Ovary (tissue), 9 donors: ENCODE measurements around the gene CTSV. TPM values are rescaled to one million over a fixed set of nuclear protein-coding genes. Genes with fewer than 3 reads are reported as not detected.
"Not testable (repeated sequence)": the region's sequence is repeated elsewhere in the genome, so short reads cannot be mapped to it uniquely, and the experiment has no call there.

Experiments used
- DNase-seq, 5 donors: peaks; one replicate each; pipeline ENCODE4 v3.0.0-alpha.2; 2019 to 2020
- H3K27ac ChIP-seq, 2 donors: fragments of 200-600 bp; one replicate each; pipeline versions ENCODE4 v1.5.1 to v1.8.0; 2019 to 2022
- H3K27me3 ChIP-seq: fragments of 200-600 bp; one replicate; pipeline ENCODE4 v1.8.0; 2022
- H3K36me3 ChIP-seq: fragments of 200-600 bp; sonication (generic); one replicate; pipeline ENCODE4 v1.5.1; 2019
- H3K4me1 ChIP-seq: one replicate; pipeline ENCODE4 v1.8.1; 2013; ENCODE audit warnings: mild to moderate bottlenecking, moderate library complexity; ENCODE audit not compliant: insufficient read depth
- H3K4me3 ChIP-seq: fragments of 200-600 bp; sonication (generic); one replicate; pipeline ENCODE4 v1.5.1; 2017
- H3K9me3 ChIP-seq, 2 donors: fragments of 200-600 bp in 1 of 2; sonication (generic) in 1 of 2; one replicate each; pipeline versions ENCODE4 v1.5.1 to v1.8.1; 2013 to 2019; ENCODE audit warnings: mild to moderate bottlenecking in 1 of 2, moderate library complexity in 1 of 2
- CTCF ChIP-seq, 3 donors: fragments of 450-650 bp in 2 of 3; fragments of 200-600 bp in 1 of 3; IDR thresholded peaks; one replicate each; pipeline versions ENCODE4 v1.5.1 to v1.8.0; 2016 to 2022; ENCODE audit warnings: antibody characterized with exemption in 3 of 3, mild to moderate bottlenecking in 1 of 3
- EP300 ChIP-seq: sonication (generic); formaldehyde crosslinking; IDR thresholded peaks from one replicate; pipeline ENCODE4 v1.6.1; 2017; ENCODE audit warnings: antibody characterized with exemption
- POLR2A ChIP-seq: fragments of 450-650 bp; IDR thresholded peaks from one replicate; pipeline ENCODE4 v1.6.1; 2017; ENCODE audit warnings: antibody characterized with exemption, mild to moderate bottlenecking, moderate library complexity
- WGBS, 3 donors: extraction: QIAGEN DNeasy Blood & Tissue Kit in 1 of 3; methylation state at CpG; one replicate each; pipeline versions ENCODE4 v1.1.5 to v1.1.7; 2013 to 2017; 5-methylcytosine and 5-hydroxymethylcytosine counted together
- intact Hi-C, 4 donors: fragments of 100-400 bp; cut with DNase I; formaldehyde crosslinking; loops; one replicate each; pipeline versions ENCODE4 v1.11.0 to v1.15.1; 2022 to 2023
- polyA plus RNA-seq, 2 donors: library from polyadenylated mRNA; stranded (reverse); fragments of 200-250 nt in 1 of 2; fragments of 350-450 nt in 1 of 2; fragmentation: Illumina TruSeq in 1 of 2; extraction: RNeasy Lipid Tissue Mini Kit (QIAGEN cat#74804) in 1 of 2; gene quantifications; one replicate each; pipeline ENCODE4 v1.2.3, GENCODE V29; 2013 to 2014
- total RNA-seq, 7 donors: library from RNA; depleted of rRNA in 2 of 7; stranded (reverse); fragments of >200 nt in 2 of 7; fragmentation: NEBNext Ultra II Directional in 3 of 7; extraction: Animal tissue kit (Norgen Biotek cat#: 25700) in 3 of 7; gene quantifications; one replicate each; pipeline versions ENCODE4 v1.1.0 to v1.2.4, GENCODE V29; 2016 to 2023
- donor health status: DM: no; HTN: no; CAD: no; lungs with moderate emphysema.
- donor health status: DM: no; HTN: no; CAD: no.
- donor health status: Bipolar disorder and iron deficiency.
- donor health status: DM: yes; HTN: yes; CAD: no.
- donor health status: DM: no; HTN: no; CAD: no.
- donor health status: DM: yes; HTN: yes; CAD: no.

Gene CTSV
- total and polyA plus RNA-seq, 9 donors, result 0.30 to 6.4 (median 1.1) TPM; not detected in 3

DNA sequence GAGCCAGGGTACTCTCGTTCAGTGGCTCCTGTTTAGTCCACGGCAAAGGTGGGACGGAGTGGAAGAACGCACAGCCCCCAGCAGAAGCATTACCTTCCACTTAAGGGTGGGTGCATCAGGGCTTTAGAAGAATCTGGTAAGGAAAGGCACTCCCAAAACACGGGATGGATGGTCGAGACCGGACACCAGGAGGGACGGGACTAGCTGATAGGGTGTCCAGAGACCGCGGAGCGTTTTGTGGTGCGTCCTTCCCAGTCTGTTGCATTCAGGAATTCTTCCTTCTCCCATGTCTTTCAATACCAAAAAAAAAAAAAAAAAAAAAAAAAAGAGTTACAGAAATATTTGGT is 545 bp upstream of the CTSV start:
- no peak overlapping the region for H3K27ac ChIP-seq
- peak overlapping the region; percentile 39 for H3K4me3 ChIP-seq
- H3K36me3 ChIP-seq, result no peaks in the 10 kb centered on the region
- peak in 1 of 5 donors; percentile 19 for DNase-seq
- no peaks in the 10 kb centered on the region for H3K27me3 ChIP-seq
- H3K9me3 ChIP-seq, result no peaks in the 10 kb centered on the region
- WGBS, 3 donors, result 0 to 2% (median 1%) methylated on average over 12 of the region's 12 CpGs
- intact Hi-C loops, result no loop called here
- TF ChIP-seq CTCF (IDR thresholded peaks at IDR 0.05) (no peak), POLR2A (no peak), EP300 (no peak)
- peaks cover 5% of the 10 kb centered on the region for H3K4me1 ChIP-seq

GRCh38 chr9:97023505-97023904 is 15.4 kb downstream of the CTSV start:
- H3K9me3 ChIP-seq, H3K27me3 ChIP-seq, intact Hi-C loops, DNase-seq, H3K27ac ChIP-seq, H3K4me1 ChIP-seq, H3K36me3 ChIP-seq, H3K4me3 ChIP-seq: not testable (repeated sequence)
- 67 to 77% (median 73%) methylated on average over 1 of the region's 1 CpG for WGBS, 3 donors

DNA sequence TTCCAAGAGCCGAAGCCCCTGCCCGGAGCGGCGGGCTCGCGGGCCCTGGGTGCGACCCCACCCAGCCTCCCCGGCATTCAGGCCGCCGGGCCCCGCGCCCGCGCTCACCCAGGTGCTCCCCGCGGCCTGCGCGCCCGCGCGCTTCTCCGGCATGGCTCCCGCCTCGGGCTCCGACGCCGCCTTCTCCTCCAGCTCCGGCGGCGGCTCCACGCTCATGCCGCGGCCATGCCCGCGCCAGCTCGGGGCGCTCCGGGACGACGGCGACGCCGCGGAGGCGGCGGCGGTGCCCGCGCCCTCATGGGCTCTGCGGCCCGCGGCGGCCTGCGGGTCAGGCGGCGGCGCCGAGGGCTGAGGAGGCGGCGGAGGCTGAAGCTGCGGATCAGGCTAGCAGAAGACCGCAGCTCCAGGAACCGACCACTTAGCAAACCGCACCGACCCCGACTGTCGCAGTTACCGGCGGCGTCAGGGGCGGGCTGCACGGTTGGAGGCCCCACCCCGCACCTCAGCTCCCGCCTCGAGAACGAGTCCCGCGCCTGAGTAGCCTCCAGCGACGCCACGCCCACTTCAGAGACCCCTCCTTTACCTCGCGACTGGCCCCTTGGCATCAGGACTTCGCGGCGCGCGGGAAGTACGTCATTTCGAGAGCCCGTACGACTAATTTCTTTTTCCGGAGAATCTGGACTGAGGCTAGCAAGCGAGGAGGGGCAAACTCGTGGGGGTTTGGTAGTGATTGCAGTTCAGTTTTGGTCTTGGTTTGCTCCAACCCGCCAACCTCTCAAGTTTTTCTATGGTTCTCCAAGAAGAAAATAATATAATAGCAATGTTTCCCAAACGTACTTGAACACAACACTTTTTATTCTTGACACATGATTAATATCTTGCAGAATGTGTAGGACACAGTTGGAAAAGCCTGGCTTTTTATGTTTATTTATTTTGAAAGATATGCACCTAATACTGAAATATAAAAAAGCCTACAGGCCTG is 25.5 kb downstream of the CTSV start:
- peak; percentile 50 to 81 (median 71) for DNase-seq
- 0 to 1% (median 0%) methylated on average over 33 to 93 of the region's 97 CpGs for WGBS, 3 donors
- H3K36me3 ChIP-seq, H3K27me3 ChIP-seq, H3K9me3 ChIP-seq, intact Hi-C loops, H3K4me1 ChIP-seq: not testable (repeated sequence)
- Histone ChIP-seq H3K4me3 (peak overlapping the region; percentile 64), H3K27ac (peak overlapping the region; percentile 66 to 69)
- TF ChIP-seq POLR2A, result peak; percentile 48

GRCh38 chr9:97012617-97013016 is 26.3 kb downstream of the CTSV start:
- H3K36me3 ChIP-seq, intact Hi-C loops, H3K4me1 ChIP-seq, H3K27me3 ChIP-seq, H3K9me3 ChIP-seq: not testable (repeated sequence)
- peak in 1 of 5 donors; percentile 17 for DNase-seq
- peak overlapping the region; percentile 64 for H3K4me3 ChIP-seq
- 0 to 2% (median 0%) methylated on average over 14 to 18 of the region's 18 CpGs for WGBS, 3 donors
- peak overlapping the region in 1 of 2 donors; percentile 69 for H3K27ac ChIP-seq

- intact Hi-C loops, H3K27ac ChIP-seq, H3K36me3 ChIP-seq, H3K4me1 ChIP-seq, H3K27me3 ChIP-seq, H3K4me3 ChIP-seq, DNase-seq, H3K9me3 ChIP-seq: not testable (repeated sequence)
These were observed 36.7 kb downstream of the CTSV start for GRCh38 chr9:97002195-97002594.

DNA sequence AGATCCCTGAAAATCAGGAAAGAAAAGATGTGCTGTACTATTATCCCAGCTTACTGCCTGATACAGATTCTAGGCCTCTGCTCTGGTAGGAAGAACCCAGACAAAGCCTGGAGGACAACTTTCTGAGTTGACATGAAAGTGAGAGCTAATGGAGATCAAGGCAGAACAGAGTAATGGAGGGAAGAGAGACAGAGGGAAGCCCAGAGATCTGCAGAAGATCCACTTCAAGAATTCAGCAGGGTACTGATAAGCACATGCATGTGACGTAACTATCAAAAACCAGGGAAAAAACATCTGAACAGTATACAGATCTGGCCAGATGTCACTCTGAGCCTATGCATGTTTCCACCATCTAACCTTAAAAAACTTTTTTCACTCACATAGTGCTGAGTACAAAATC is 37.6 kb downstream of the CTSV start:
- H3K4me1 ChIP-seq, intact Hi-C loops, H3K27me3 ChIP-seq, H3K9me3 ChIP-seq, DNase-seq, H3K4me3 ChIP-seq, H3K36me3 ChIP-seq, H3K27ac ChIP-seq: not testable (repeated sequence)
- WGBS, 3 donors, result 79 to 88% (median 85%) methylated on average over 1 of the region's 1 CpG

DNA sequence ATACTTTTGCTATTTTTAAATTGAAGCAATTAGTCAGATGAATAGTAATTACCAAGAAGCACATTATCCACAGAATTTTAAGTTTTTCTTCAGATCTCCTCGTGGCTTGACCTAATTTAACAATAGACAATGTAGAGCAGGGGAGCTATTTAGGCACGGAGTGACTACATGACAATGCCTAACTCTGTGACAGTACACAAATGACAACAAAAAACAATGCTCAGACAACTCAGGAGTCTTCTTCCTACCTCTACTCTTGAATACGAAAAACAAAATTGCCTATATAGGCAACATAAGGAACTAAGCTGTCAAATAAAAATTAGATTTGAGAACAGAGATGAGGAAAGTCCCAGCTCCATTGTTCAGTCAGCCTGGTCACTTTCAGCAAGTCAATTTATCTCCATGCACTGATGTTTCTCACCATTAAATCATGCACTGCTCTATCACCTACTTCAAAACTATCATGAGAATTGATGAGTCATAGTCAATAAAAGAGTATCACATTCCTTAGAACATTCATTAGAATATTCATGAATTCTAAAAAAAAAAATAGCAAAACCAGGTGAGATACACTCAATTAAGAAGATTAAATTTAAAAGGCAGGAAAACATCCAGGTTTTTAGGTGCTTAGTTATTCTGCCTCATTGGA is 38.7 kb downstream of the CTSV start:
- WGBS, 3 donors, result 94 to 97% (median 96%) methylated on average over 3 of the region's 3 CpGs
- H3K36me3 ChIP-seq, intact Hi-C loops, DNase-seq, H3K4me1 ChIP-seq, H3K27ac ChIP-seq, H3K9me3 ChIP-seq, H3K27me3 ChIP-seq, H3K4me3 ChIP-seq: not testable (repeated sequence)

GRCh38 chr9:96999733-97000132 is 39.2 kb downstream of the CTSV start:
- H3K27me3 ChIP-seq, H3K9me3 ChIP-seq, H3K4me1 ChIP-seq, H3K36me3 ChIP-seq, intact Hi-C loops, H3K4me3 ChIP-seq, H3K27ac ChIP-seq, DNase-seq: not testable (repeated sequence)
- 92 to 98% (median 93%) methylated on average over 1 of the region's 1 CpG for WGBS, 3 donors

DNA sequence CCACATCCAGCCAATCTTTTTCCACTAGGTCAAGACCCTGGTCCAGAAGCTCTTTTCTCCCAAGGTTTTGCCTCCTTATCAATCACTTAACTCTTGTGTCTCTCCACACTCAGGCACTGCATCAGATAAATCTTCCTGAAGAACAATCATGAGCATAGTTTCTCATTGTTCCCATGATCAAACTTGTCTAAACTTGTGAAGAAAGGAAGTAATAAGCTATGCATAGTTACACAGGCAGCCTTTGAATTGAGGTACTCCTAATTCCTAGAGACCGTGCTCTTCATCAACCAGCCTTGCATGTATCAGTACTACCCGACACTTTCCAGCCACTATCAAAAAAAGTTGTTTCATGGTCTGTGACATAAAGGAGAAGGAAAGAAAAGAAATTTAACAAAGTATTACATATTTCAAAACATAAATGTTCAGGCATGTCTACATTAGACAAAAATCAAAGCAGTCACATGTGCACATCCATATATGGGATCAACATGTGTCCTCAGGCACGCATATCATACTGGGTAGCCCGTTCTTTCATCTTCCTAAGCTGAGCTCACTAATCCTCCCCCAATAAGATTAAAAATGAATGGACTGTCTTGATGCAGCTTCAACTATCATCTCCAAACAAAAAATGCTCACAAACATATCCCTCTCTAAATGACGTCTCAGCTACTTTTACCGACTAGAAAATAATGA is 41.8 kb downstream of the CTSV start:
- H3K36me3 ChIP-seq, H3K27me3 ChIP-seq, H3K4me1 ChIP-seq, H3K4me3 ChIP-seq, H3K9me3 ChIP-seq, H3K27ac ChIP-seq, DNase-seq, intact Hi-C loops: not testable (repeated sequence)
- WGBS, 3 donors, result 76 to 89% (median 87%) methylated on average over 5 to 6 of the region's 6 CpGs

DNA sequence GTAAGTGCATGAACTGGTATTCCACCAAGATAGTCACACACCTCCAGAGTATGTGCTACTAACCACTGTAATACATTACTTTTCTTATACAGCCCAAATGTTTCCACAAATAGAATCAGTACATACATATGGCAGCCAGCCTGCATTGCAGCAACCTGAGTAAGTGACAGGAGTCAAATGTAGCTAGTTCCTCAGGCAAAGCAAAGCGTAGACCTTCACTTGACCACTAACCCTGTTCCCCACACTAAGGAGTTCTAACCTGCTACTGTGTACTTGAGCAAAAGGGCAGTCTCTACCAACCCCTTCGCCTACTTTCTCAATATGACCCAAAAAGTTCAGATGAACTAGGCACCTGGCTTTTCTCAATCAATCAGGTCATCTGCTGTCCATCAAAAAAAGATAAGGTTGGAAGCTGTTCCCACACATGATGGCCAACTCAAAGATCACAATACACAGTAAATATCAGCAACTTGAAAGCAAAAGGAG is 44.4 kb downstream of the CTSV start:
- H3K9me3 ChIP-seq, DNase-seq, intact Hi-C loops, H3K36me3 ChIP-seq, H3K4me3 ChIP-seq, H3K4me1 ChIP-seq, H3K27ac ChIP-seq, H3K27me3 ChIP-seq: not testable (repeated sequence)
- no CpG with 5 or more reads among the region's 2 CpGs for WGBS, 3 donors
